ENCODE results near the gene ABCG4. TPM values are rescaled to one million over a fixed set of nuclear protein-coding genes. Genes with fewer than 3 reads are reported as not detected.

ABCG4 gene
- total and polyA plus RNA-seq, 4 donors, result 0.03 to 0.17 (median 0.05) TPM; not detected in 1

DNA sequence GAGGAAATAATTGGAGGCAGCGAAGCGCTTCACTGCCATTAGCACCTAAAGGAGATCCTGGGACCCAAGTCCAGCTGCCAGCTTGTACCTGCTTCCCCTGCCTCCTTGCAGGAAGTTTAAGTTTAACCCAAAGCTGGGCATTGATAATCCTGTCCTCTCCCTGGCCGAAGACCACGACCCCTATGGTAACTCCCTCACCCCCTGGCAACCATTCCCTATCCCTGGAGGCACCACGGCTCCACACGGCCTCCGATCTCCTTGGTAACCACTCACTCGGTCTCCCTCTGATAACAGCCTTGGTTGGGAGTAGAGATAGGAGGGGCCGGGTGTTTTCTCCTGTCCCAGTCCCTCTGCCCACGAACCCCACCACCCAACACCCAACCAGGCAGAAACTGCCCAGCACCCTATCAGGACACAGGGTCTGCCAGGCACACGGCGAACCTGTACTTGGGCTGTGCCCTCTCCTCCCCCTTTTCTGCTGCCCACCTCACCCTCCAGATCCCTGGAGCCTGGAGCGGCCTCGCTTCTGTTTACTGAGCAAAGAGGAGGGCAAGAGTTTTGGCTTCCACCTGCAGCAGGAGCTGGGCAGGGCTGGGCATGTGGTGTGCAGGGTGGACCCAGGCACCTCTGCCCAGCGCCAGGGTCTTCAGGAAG lies 37.3 kb downstream of the ABCG4 start:
- H3K4me3 ChIP-seq (ENCODE audit: low read depth in 1 of 3, low read length in 3 of 3), result no peak overlapping the region
- 62% methylated on average over 15 of the region's 15 CpGs for WGBS
- no peaks in the 10 kb centered on the region for H3K9me3 ChIP-seq (ENCODE audit: control insufficient read depth in 4 of 4, low read length in 3 of 4)
- TF ChIP-seq, protein P1, sequence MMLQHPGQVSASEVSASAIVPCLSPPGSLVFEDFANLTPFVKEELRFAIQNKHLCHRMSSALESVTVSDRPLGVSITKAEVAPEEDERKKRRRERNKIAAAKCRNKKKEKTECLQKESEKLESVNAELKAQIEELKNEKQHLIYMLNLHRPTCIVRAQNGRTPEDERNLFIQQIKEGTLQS (IDR thresholded peaks at IDR 0.05), result no peak
- TF ChIP-seq FOXA1 (IDR thresholded peaks at IDR 0.05), result no peak
- TF ChIP-seq HNF4A (conservative IDR thresholded peaks at IDR 0.05), result no peak
- TF ChIP-seq JUND (IDR thresholded peaks at IDR 0.05), result no peak
- DNase-seq (ENCODE audit: low spot score), result no peak
- H3K4me1 ChIP-seq (ENCODE audit: control insufficient read depth in 4 of 4, insufficient read depth in 4 of 4, low read length in 3 of 4), result peaks cover 0 to 11% (median 4%) of the 10 kb centered on the region in 4 donors
- H3K9ac ChIP-seq (ENCODE audit: low read depth in 1 of 2, low read length in 2 of 2), result no peak overlapping the region
- peaks cover 0 to 9% (median 1%) of the 10 kb centered on the region in 4 donors for H3K36me3 ChIP-seq (ENCODE audit: control insufficient read depth in 4 of 4, insufficient read depth in 3 of 4, low read depth in 1 of 4, low read length in 3 of 4)
- H3K27ac ChIP-seq (ENCODE audit: low read depth in 1 of 2, low read length in 2 of 2), result no peak overlapping the region
- no peaks in the 10 kb centered on the region for H3K27me3 ChIP-seq (ENCODE audit: control insufficient read depth in 4 of 4, insufficient read depth in 4 of 4, low read length in 3 of 4)

DNA sequence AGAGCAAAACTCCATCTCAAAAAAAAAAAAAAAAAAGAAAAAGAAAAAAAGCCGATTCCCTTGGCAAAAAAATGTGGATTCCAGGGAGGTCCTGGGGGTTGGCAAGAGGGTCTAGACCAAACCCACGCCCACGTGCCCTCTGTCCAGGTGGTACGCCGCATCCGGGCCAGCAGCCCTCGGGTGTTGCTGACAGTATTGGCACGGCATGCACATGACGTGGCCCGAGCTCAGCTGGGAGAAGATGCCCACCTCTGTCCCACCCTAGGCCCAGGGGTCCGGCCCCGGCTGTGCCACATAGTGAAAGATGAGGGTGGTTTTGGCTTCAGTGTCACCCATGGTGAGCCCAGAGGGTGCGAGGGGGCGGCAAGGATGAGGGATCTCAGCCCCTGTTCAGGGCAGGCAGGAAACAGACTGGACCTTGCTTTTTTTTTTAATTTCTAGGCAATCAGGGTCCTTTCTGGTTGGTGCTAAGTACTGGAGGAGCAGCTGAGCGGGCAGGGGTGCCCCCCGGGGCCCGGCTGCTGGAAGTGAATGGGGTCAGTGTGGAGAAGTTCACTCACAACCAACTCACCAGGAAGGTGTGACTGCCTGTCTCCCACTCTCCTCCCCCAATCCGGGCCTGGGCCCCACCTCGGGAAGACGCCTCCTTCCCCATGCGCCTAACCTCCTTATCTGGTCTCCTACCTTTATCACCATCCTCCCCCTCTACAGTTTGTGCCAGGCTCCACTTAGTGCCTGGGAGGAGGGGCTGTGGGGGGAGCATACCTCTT lies 38.5 kb downstream of the ABCG4 start:
- 89% methylated on average over 21 of the region's 21 CpGs for WGBS
- H3K4me3 ChIP-seq (ENCODE audit: low read depth in 1 of 3, low read length in 3 of 3), result no peak overlapping the region
- H3K9me3 ChIP-seq (ENCODE audit: control insufficient read depth in 4 of 4, low read length in 3 of 4), result no peaks in the 10 kb centered on the region
- H3K4me1 ChIP-seq (ENCODE audit: control insufficient read depth in 4 of 4, insufficient read depth in 4 of 4, low read length in 3 of 4), result no peaks in the 10 kb centered on the region
- H3K27me3 ChIP-seq (ENCODE audit: control insufficient read depth in 4 of 4, insufficient read depth in 4 of 4, low read length in 3 of 4), result no peaks in the 10 kb centered on the region
- no peak overlapping the region for H3K27ac ChIP-seq (ENCODE audit: low read depth in 1 of 2, low read length in 2 of 2)
- TF ChIP-seq NR2F2 (IDR thresholded peaks at IDR 0.05), result no peak
- TF ChIP-seq, protein P2, sequence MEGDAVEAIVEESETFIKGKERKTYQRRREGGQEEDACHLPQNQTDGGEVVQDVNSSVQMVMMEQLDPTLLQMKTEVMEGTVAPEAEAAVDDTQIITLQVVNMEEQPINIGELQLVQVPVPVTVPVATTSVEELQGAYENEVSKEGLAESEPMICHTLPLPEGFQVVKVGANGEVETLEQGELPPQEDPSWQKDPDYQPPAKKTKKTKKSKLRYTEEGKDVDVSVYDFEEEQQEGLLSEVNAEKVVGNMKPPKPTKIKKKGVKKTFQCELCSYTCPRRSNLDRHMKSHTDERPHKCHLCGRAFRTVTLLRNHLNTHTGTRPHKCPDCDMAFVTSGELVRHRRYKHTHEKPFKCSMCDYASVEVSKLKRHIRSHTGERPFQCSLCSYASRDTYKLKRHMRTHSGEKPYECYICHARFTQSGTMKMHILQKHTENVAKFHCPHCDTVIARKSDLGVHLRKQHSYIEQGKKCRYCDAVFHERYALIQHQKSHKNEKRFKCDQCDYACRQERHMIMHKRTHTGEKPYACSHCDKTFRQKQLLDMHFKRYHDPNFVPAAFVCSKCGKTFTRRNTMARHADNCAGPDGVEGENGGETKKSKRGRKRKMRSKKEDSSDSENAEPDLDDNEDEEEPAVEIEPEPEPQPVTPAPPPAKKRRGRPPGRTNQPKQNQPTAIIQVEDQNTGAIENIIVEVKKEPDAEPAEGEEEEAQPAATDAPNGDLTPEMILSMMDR (IDR thresholded peaks at IDR 0.05; ENCODE audit: low read depth, low read length, missing input control), result no peak
- TF ChIP-seq GABPA (IDR thresholded peaks at IDR 0.05 in 1 of 2, conservative IDR thresholded peaks at IDR 0.05 in 1 of 2), result no peak
- no peak for TF ChIP-seq YY1 (IDR thresholded peaks at IDR 0.05)
- TF ChIP-seq JUND (IDR thresholded peaks at IDR 0.05), result no peak
- no peak for TF ChIP-seq RAD21 (IDR thresholded peaks at IDR 0.05)
- no peak for TF ChIP-seq REST (IDR thresholded peaks at IDR 0.05)
- no peak for TF ChIP-seq FOXA2 (IDR thresholded peaks at IDR 0.05)
- TF ChIP-seq HNF4A (conservative IDR thresholded peaks at IDR 0.05), result no peak
- TF ChIP-seq RXRA (IDR thresholded peaks at IDR 0.05), result no peak
- TF ChIP-seq FOXA1 (IDR thresholded peaks at IDR 0.05), result no peak
- TF ChIP-seq EGR1 (IDR thresholded peaks at IDR 0.05; ENCODE audit: low read depth in 2 of 2), result no peak
- DNase-seq (ENCODE audit: low spot score), result no peak
- peaks cover 0 to 9% (median 1%) of the 10 kb centered on the region in 4 donors for H3K36me3 ChIP-seq (ENCODE audit: control insufficient read depth in 4 of 4, insufficient read depth in 3 of 4, low read depth in 1 of 4, low read length in 3 of 4)
- no peak overlapping the region for H3K9ac ChIP-seq (ENCODE audit: low read depth in 1 of 2, low read length in 2 of 2)
